ENCODE measurements around the gene PEX6. TPM values are rescaled to one million over a fixed set of nuclear protein-coding genes. Genes with fewer than 3 reads are reported as not detected.

The PEX6 gene
- total and polyA plus RNA-seq, 4 donors, result 8.8 to 22.9 (median 13.8) TPM

DNA sequence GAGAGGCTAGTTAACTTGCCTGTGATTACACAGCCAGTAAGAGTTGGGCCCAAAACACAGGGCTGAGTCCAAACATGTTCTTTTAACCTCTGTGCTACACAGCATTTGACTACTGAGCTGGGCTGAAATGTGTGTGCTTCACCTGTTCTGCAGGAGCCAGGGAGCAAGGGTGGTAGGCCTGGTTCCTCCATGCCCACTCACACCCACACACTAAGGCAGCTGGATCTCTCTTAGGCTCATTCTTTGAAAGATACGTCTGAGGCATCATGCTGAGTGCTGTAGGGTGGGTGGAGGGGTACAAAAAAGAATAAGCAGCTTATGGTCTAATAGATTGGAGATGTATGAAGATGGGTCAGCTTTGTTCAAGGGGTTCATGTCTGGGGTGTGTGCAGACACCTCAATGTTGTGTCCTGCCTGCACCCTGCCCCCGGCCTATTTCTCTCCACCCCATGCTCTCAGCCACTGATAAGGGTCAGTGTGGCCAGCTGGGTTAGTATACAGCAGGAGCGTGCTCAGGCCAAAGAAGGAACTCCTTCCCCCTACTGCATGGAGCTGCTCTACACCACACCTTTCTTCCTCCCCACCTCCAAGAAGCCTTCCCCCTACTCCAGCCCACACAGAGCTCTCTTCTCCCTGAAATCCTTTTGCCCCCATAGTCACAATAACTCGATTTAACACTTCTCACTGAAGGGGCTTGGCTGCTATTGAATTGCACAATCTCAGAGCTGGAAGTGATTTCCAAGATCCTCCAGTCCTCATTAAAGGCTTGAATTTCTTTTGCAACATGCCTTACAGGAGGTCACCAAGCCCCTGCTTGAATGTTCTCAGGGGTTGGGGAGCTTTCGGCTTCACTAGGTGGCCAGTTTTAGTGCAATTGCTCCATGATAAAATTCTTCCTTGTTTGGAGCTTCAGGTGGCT lies 8.8 kb upstream of the PEX6 start:
- ATAC-seq (ENCODE audit: insufficient read depth, low FRiP score), result no peak
- 66 to 75% methylated on average over 5 of the region's 5 CpGs for WGBS, 2 donors

DNA sequence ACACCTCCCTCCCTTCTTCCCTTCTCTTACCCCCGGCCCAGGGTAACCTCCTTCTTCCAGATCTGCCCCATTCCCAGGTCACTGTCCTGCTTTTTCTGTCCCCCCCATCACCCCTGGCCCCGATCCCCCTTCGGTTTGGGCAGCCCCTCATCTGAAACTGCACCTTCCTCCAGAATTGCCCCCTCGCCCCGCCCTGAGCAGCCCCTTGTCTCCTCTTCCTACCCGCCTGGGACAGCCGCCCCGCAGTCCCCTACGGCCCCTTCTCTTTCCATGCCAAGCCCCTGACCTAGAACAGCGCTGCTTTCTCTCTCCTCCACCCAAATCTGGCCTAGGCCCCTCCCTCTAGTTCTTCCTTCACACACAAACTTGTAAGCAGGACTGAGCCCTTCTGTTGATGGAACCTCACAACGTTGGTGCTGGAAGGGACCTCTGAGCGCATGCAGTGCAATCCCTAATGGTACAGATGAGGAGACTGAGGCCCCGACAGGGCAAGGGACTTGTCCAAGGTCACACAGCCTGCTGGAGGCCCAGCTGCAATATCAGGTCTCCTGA lies 6.0 kb upstream of the PEX6 start:
- TF ChIP-seq, protein P1, sequence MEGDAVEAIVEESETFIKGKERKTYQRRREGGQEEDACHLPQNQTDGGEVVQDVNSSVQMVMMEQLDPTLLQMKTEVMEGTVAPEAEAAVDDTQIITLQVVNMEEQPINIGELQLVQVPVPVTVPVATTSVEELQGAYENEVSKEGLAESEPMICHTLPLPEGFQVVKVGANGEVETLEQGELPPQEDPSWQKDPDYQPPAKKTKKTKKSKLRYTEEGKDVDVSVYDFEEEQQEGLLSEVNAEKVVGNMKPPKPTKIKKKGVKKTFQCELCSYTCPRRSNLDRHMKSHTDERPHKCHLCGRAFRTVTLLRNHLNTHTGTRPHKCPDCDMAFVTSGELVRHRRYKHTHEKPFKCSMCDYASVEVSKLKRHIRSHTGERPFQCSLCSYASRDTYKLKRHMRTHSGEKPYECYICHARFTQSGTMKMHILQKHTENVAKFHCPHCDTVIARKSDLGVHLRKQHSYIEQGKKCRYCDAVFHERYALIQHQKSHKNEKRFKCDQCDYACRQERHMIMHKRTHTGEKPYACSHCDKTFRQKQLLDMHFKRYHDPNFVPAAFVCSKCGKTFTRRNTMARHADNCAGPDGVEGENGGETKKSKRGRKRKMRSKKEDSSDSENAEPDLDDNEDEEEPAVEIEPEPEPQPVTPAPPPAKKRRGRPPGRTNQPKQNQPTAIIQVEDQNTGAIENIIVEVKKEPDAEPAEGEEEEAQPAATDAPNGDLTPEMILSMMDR (IDR thresholded peaks at IDR 0.05; ENCODE audit: control extremely low read depth, extremely low read depth), result no peak
- ATAC-seq (ENCODE audit: insufficient read depth, low FRiP score) (no peak), DNase-seq (peak; percentile 30 to 58 (median 52))
- H3K4me3 ChIP-seq, result peak overlapping the region; percentile 71
- 13% methylated on average over 13 of the region's 13 CpGs for WGBS, 2 donors
- H3K27me3 ChIP-seq (ENCODE audit: control insufficient read depth in 3 of 3, insufficient read depth in 3 of 3, low read length in 2 of 3), result no peaks in the 10 kb centered on the region
- no peaks in the 10 kb centered on the region for H3K9me3 ChIP-seq (ENCODE audit: control insufficient read depth in 4 of 4, insufficient read depth in 3 of 4, low read length in 3 of 4)
- H3K4me1 ChIP-seq (ENCODE audit: control insufficient read depth in 5 of 5, insufficient read depth in 5 of 5, low read length in 5 of 5), result peaks cover under 1 to 38% (median 23%) of the 10 kb centered on the region in 5 donors
- H3K9ac ChIP-seq (ENCODE audit: insufficient read depth in 1 of 2, low read length in 2 of 2), result peak overlapping the region; percentile 54 to 77
- peak overlapping the region; percentile 80 to 86 for H3K27ac ChIP-seq (ENCODE audit: low read depth in 1 of 2, low read length in 1 of 2)
- H3K36me3 ChIP-seq (ENCODE audit: control insufficient read depth in 4 of 4, insufficient read depth in 4 of 4, low read length in 4 of 4), result peaks cover 0 to 9% (median 6%) of the 10 kb centered on the region in 4 donors

More for the DNA sequence above, 8.8 kb upstream of the PEX6 start:
- Histone ChIP-seq H3K9me3 (ENCODE audit: control insufficient read depth in 4 of 4, insufficient read depth in 3 of 4, low read length in 3 of 4) (no peaks in the 10 kb centered on the region), H3K4me3 (no peak overlapping the region), H3K36me3 (ENCODE audit: control insufficient read depth in 4 of 4, insufficient read depth in 4 of 4, low read length in 4 of 4) (peaks cover 3 to 24% (median 11%) of the 10 kb centered on the region in 4 donors), H3K9ac (ENCODE audit: insufficient read depth in 1 of 2, low read length in 2 of 2) (peak overlapping the region in 1 of 2 donors; percentile 43), H3K4me1 (ENCODE audit: control insufficient read depth in 5 of 5, insufficient read depth in 5 of 5, low read length in 5 of 5) (peaks cover 0 to 36% (median 22%) of the 10 kb centered on the region in 5 donors), H3K27ac (ENCODE audit: low read depth in 1 of 2, low read length in 1 of 2) (no peak overlapping the region), H3K27me3 (ENCODE audit: control insufficient read depth in 3 of 3, insufficient read depth in 3 of 3, low read length in 2 of 3) (no peaks in the 10 kb centered on the region)
- peak in 2 of 3 donors; percentile 35 to 67 for DNase-seq
- TF ChIP-seq, protein P1 (IDR thresholded peaks at IDR 0.05; ENCODE audit: control extremely low read depth, extremely low read depth), result no peak

DNA sequence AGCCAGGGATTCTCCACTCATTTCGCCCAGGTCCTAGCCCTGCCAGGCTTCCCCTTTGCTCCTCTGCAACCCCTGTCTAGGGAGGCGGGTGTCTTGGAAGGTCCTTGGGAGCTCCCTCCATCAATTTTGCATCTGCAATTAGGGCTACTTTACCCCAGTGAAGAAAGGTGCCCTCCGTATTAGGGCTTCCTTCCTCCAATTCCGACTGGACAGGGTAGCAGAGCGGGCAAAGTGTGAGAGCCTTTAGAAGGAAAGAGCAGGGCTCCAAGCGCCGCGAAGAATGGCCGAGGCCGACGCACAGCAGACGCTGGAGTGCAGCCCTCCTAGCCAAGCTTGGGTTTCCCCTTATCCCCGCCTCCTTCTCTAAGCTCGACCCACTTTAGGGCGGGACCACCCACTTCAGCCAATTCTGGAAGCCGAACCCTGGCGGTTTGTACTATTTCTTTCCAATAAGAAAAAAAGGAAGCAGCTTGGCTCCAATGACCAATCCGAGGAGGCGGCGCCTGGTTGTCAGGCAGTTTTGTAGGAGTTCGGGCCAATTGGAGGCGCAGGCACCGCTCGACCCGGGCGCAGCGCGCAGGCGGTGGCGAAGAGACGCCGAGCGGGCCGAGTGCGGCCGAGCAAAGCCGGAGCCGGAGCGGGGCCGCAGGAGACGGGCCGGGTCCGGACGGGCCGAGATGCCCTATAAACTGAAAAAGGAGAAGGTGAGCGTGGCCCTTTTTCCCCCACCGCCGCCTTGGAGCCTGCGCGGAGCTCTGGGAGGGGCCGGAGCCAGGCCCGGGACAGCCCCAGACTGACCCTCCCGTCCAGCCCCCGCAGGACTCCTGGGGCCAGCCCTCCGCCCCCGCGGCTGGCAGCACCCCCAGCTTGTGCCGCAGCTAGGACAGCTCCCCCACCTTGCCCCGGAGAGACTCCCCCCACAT lies 5.3 kb upstream of the PEX6 start, which contains the start of gene PPP2R5D:
PPP2R5D (plus strand) TSS at position 570 of the 923 bp plus-strand sequence; CDS start at position 678, 108 bp downstream.
- Histone ChIP-seq H3K9ac (ENCODE audit: insufficient read depth in 1 of 2, low read length in 2 of 2) (peak within 1 kb of the TSS; percentile 77 to 87), H3K27me3 (ENCODE audit: control insufficient read depth in 3 of 3, insufficient read depth in 3 of 3, low read length in 2 of 3) (no peaks in the 10 kb centered on the region), H3K4me1 (ENCODE audit: control insufficient read depth in 5 of 5, insufficient read depth in 5 of 5, low read length in 5 of 5) (peaks cover 8 to 45% (median 26%) of the 10 kb centered on the region in 5 donors), H3K27ac (ENCODE audit: low read depth in 1 of 2, low read length in 1 of 2) (peak within 1 kb of the TSS; percentile 80 to 86), H3K9me3 (ENCODE audit: control insufficient read depth in 4 of 4, insufficient read depth in 3 of 4, low read length in 3 of 4) (no peaks in the 10 kb centered on the region), H3K36me3 (ENCODE audit: control insufficient read depth in 4 of 4, insufficient read depth in 4 of 4, low read length in 4 of 4) (peaks cover 0 to 4% (median 2%) of the 10 kb centered on the region in 4 donors), H3K4me3 (peak within 1 kb of the TSS; percentile 71)
- 1% methylated on average over 40 to 59 of the region's 59 CpGs for WGBS, 2 donors
- ATAC-seq (ENCODE audit: insufficient read depth, low FRiP score) (peak; percentile 95), DNase-seq (peak; percentile 98 to 100 (median 99))
- TF ChIP-seq, protein P1 (IDR thresholded peaks at IDR 0.05; ENCODE audit: control extremely low read depth, extremely low read depth), result no peak
